HepG2 (cell line): ENCODE measurements around the gene CFL1. TPM values are rescaled to one million over a fixed set of nuclear protein-coding genes. Genes with fewer than 3 reads are reported as not detected.
A peak's percentile ranks its signal among the peaks of the same experiment; 100 is the strongest.

Experiments used
- ATF1 ChIP-seq: IDR thresholded peaks from 2 replicates; pipeline ENCODE4 v1.6.1; 2016; ENCODE audit warnings: mild to moderate bottlenecking, control low read depth
- FOXA1 ChIP-seq, 2 experiments: fragments of 450-650 bp in 1 of 2; sonication (generic) in 1 of 2; formaldehyde crosslinking in 1 of 2; IDR thresholded peaks; 2 replicates each; pipeline versions ENCODE4 v1.4.0 to v1.6.1; 2016 to 2020; ENCODE audit warnings: missing genetic modification reagents in 1 of 2
- FOXA3 ChIP-seq: IDR thresholded peaks from 2 replicates; pipeline ENCODE4 v1.6.1; 2016; ENCODE audit warnings: missing genetic modification reagents, missing compliant biosample characterization
- NFIB ChIP-seq: sonication (generic); formaldehyde crosslinking; IDR thresholded peaks from 2 replicates; pipeline ENCODE4 v1.9.0; 2021; ENCODE audit warnings: missing genetic modification reagents, mild to moderate bottlenecking, borderline replicate concordance
- NFIC ChIP-seq: IDR thresholded peaks from 2 replicates; pipeline ENCODE4 v1.6.1; 2012; ENCODE audit warnings: mild to moderate bottlenecking, low read length, inconsistent platforms
- NKX3-1 ChIP-seq: sonication (generic); formaldehyde crosslinking; IDR thresholded peaks from 2 replicates; pipeline ENCODE4 v1.5.0; 2020; ENCODE audit warnings: missing genetic modification reagents
- RBM22 ChIP-seq: fragments of 200-400 bp; formaldehyde crosslinking; optimal IDR thresholded peaks from 2 replicates; pipeline ENCODE3; 2017; ENCODE audit warnings: mild to moderate bottlenecking, low read length, moderate library complexity
- RFX3 ChIP-seq: IDR thresholded peaks from 2 replicates; pipeline ENCODE4 v1.6.1; 2016; ENCODE audit warnings: missing biosample characterization, missing genetic modification reagents
- SOX5 ChIP-seq: IDR thresholded peaks from 2 replicates; pipeline ENCODE4 v1.6.1; 2016; ENCODE audit warnings: borderline replicate concordance
- TAF1 ChIP-seq: sonication (generic); formaldehyde crosslinking; IDR thresholded peaks from 2 replicates; pipeline ENCODE4 v1.4.0; 2020; ENCODE audit warnings: missing genetic modification reagents
- TCF7L2 ChIP-seq: IDR thresholded peaks from 2 replicates; pipeline ENCODE4 v1.6.1; 2011; ENCODE audit warnings: mild to moderate bottlenecking, low read depth, low read length, moderate library complexity
- YY1 ChIP-seq: IDR thresholded peaks from 2 replicates; pipeline ENCODE4 v1.6.1; 2011; ENCODE audit warnings: low read length, low read depth, moderate library complexity, mild to moderate bottlenecking; ENCODE audit not compliant: insufficient read depth, insufficient replicate concordance
- ZBTB1 ChIP-seq: sonication (generic); formaldehyde crosslinking; IDR thresholded peaks from 2 replicates; pipeline ENCODE4 v1.4.0; 2020; ENCODE audit warnings: missing genetic modification reagents, borderline replicate concordance
- ZNF121 ChIP-seq: sonication (generic); formaldehyde crosslinking; IDR thresholded peaks from 2 replicates; pipeline ENCODE4 v1.5.0; 2020; ENCODE audit warnings: mild to moderate bottlenecking, missing genetic modification reagents
- ZNF709 ChIP-seq: sonication (generic); formaldehyde crosslinking; IDR thresholded peaks from 2 replicates; pipeline ENCODE4 v1.5.0; 2020; ENCODE audit warnings: mild to moderate bottlenecking, missing genetic modification reagents
- ZNF713 ChIP-seq: sonication (generic); formaldehyde crosslinking; IDR thresholded peaks from 2 replicates; pipeline ENCODE4 v1.4.0; 2020; ENCODE audit warnings: mild to moderate bottlenecking, missing genetic modification reagents
- ZNF75D ChIP-seq: sonication (generic); formaldehyde crosslinking; IDR thresholded peaks from 2 replicates; pipeline ENCODE4 v1.8.1; 2023; ENCODE audit warnings: missing genetic modification reagents, mild to moderate bottlenecking, borderline replicate concordance
- ZSCAN22 ChIP-seq: sonication (generic); formaldehyde crosslinking; IDR thresholded peaks from 2 replicates; pipeline ENCODE4 v1.4.0; 2020; ENCODE audit warnings: mild to moderate bottlenecking, missing genetic modification reagents
- polyA plus RNA-seq, 8 experiments: library from polyadenylated mRNA; depleted of rRNA in 3 of 8; stranded (reverse) in 7 of 8; unstranded in 1 of 8; fragments of >200 nt; fragmentation: Illumina TruSeq in 4 of 8; extraction: Trizol in 4 of 8; gene quantifications; 2 replicates each; pipeline versions ENCODE4 v1.2.1 to v1.2.3, GENCODE V29; 2011 to 2016; ENCODE audit warnings: low read depth in 4 of 8, missing spikeins in 1 of 8, mixed read lengths in 1 of 8; ENCODE audit not compliant: insufficient read depth in 1 of 8
- total RNA-seq, 5 experiments: library from RNA; depleted of rRNA; stranded (reverse); fragments of >200 nt; fragmentation: Illumina TruSeq; extraction: Trizol; gene quantifications; 2 replicates each; pipeline ENCODE4 v1.2.3, GENCODE V29; 2016; ENCODE audit warnings: low read depth in 1 of 5
- TF ChIP-seq, protein P1 (sequence below): IDR thresholded peaks from 2 replicates; pipeline ENCODE4 v1.6.1; 2016; ENCODE audit warnings: mild to moderate bottlenecking
- TF ChIP-seq, protein P2 (sequence below): sonication (generic); formaldehyde crosslinking; IDR thresholded peaks from 2 replicates; pipeline ENCODE4 v1.4.0; 2020; ENCODE audit warnings: missing genetic modification reagents
- TF ChIP-seq, protein P3 (sequence below): sonication (generic); formaldehyde crosslinking; conservative IDR thresholded peaks from 2 replicates; pipeline ENCODE4 v1.8.0; 2022; ENCODE audit warnings: mild to moderate bottlenecking, moderate library complexity, missing genetic modification reagents
- TF ChIP-seq, protein P4 (sequence below): sonication (generic); formaldehyde crosslinking; IDR thresholded peaks from 2 replicates; pipeline ENCODE4 v1.8.0; 2022; ENCODE audit warnings: low read depth, missing genetic modification reagents
- TF ChIP-seq, protein P5 (sequence below): sonication (generic); formaldehyde crosslinking; IDR thresholded peaks from 2 replicates; pipeline ENCODE4 v1.8.1; 2023; ENCODE audit warnings: missing genetic modification reagents, mild to moderate bottlenecking, borderline replicate concordance

The CFL1 gene
- total and polyA plus RNA-seq, 2 of the 13 experiments (the other 11 are each of a cell fraction or from before 2014, with no cell fraction given): 379 to 383 TPM

DNA sequence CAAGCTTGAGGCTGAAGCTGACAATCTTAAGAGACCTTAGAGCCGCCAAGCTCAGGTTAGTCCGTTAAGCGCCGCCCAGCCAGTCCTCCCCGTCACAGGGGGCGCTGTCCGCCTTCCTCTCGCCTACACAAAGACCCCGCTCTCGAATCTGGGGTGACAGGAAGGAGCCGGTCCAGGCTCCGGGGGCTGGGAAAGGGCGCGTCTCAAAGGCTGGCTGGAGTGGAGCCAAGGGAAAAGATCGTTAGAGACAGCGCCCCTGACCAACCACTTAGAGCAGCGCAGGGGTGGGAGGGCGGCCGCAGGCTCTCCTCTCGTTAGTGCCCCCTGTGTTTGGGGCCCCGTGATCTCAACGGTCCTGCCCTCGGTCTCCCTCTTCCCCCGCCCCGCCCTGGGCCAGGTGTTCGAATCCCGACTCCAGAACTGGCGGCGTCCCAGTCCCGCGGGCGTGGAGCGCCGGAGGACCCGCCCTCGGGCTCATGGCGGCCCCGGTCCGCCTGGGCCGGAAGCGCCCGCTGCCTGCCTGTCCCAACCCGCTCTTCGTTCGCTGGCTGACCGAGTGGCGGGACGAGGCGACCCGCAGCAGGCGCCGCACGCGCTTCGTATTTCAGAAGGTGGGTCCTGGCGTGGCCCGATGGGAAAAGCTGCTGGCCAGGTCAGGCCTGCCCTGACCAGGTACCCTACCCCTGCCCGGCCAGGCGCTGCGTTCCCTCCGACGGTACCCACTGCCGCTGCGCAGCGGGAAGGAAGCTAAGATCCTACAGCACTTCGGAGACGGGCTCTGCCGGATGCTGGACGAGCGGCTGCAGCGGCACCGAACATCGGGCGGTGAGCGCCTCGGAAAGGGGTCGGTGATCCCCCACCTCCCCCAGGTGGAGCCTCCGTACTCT is 2.5 kb upstream of the CFL1 start, which contains the start of gene MUS81 (continued):
- no peak for TF ChIP-seq ZNF713
- TF ChIP-seq NFIB: no peak
- TF ChIP-seq RFX3 (CRISPR knock-in tag): no peak
- no peak for TF ChIP-seq RBM22
- TF ChIP-seq ZNF75D (CRISPR knock-in tag): no peak
- TF ChIP-seq TAF1: peak; percentile 75
- TF ChIP-seq ATF1 (CRISPR knock-in tag): peak; percentile 66
- peak; percentile 31; the same call in 1 of the 2 replicates for TF ChIP-seq NFIC
- TF ChIP-seq NKX3-1 (CRISPR knock-in tag): peak; percentile 89
- TF ChIP-seq ZBTB1 (CRISPR knock-in tag): no peak
- no peak for TF ChIP-seq ZSCAN22 (CRISPR knock-in tag)
- TF ChIP-seq, protein P1, sequence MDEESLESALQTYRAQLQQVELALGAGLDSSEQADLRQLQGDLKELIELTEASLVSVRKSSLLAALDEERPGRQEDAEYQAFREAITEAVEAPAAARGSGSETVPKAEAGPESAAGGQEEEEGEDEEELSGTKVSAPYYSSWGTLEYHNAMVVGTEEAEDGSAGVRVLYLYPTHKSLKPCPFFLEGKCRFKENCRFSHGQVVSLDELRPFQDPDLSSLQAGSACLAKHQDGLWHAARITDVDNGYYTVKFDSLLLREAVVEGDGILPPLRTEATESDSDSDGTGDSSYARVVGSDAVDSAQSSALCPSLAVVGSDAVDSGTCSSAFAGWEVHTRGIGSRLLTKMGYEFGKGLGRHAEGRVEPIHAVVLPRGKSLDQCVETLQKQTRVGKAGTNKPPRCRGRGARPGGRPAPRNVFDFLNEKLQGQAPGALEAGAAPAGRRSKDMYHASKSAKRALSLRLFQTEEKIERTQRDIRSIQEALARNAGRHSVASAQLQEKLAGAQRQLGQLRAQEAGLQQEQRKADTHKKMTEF (CRISPR knock-in tag): peak; percentile 82
- TF ChIP-seq SOX5 (CRISPR knock-in tag): peak; percentile 60
- TF ChIP-seq FOXA1 (IDR thresholded peaks at IDR 0.05): no peak
- TF ChIP-seq FOXA1 (CRISPR knock-in tag; IDR thresholded peaks at IDR 0.05): peak; percentile 21; the same call in 1 of the 2 replicates
- TF ChIP-seq, protein P2, sequence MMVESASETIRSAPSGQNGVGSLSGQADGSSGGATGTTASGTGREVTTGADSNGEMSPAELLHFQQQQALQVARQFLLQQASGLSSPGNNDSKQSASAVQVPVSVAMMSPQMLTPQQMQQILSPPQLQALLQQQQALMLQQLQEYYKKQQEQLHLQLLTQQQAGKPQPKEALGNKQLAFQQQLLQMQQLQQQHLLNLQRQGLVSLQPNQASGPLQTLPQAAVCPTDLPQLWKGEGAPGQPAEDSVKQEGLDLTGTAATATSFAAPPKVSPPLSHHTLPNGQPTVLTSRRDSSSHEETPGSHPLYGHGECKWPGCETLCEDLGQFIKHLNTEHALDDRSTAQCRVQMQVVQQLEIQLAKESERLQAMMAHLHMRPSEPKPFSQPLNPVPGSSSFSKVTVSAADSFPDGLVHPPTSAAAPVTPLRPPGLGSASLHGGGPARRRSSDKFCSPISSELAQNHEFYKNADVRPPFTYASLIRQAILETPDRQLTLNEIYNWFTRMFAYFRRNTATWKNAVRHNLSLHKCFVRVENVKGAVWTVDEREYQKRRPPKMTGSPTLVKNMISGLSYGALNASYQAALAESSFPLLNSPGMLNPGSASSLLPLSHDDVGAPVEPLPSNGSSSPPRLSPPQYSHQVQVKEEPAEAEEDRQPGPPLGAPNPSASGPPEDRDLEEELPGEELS: peak; percentile 41; the same call in 1 of the 2 replicates
- TF ChIP-seq ZNF709 (CRISPR knock-in tag): peak; percentile 86
- TF ChIP-seq FOXA3 (CRISPR knock-in tag): peak; percentile 33
- TF ChIP-seq, protein P3, sequence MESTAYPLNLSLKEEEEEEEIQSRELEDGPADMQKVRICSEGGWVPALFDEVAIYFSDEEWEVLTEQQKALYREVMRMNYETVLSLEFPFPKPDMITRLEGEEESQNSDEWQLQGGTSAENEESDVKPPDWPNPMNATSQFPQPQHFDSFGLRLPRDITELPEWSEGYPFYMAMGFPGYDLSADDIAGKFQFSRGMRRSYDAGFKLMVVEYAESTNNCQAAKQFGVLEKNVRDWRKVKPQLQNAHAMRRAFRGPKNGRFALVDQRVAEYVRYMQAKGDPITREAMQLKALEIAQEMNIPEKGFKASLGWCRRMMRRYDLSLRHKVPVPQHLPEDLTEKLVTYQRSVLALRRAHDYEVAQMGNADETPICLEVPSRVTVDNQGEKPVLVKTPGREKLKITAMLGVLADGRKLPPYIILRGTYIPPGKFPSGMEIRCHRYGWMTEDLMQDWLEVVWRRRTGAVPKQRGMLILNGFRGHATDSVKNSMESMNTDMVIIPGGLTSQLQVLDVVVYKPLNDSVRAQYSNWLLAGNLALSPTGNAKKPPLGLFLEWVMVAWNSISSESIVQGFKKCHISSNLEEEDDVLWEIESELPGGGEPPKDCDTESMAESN (CRISPR knock-in tag): peak; percentile 41
- TF ChIP-seq, protein P4, sequence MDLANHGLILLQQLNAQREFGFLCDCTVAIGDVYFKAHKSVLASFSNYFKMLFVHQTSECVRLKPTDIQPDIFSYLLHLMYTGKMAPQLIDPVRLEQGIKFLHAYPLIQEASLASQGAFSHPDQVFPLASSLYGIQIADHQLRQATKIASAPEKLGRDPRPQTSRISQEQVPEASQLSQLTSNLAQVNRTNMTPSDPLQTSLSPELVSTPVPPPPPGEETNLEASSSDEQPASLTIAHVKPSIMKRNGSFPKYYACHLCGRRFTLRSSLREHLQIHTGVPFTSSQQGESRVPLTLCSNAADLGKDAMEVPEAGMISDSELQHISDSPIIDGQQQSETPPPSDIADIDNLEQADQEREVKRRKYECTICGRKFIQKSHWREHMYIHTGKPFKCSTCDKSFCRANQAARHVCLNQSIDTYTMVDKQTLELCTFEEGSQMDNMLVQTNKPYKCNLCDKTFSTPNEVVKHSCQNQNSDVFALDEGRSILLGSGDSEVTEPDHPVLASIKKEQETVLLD: peak; percentile 85
- TF ChIP-seq TCF7L2: no peak
- TF ChIP-seq YY1: peak; percentile 84
- peak; percentile 11; the same call in 1 of the 2 replicates for TF ChIP-seq ZNF121 (CRISPR knock-in tag)
- TF ChIP-seq, protein P5, sequence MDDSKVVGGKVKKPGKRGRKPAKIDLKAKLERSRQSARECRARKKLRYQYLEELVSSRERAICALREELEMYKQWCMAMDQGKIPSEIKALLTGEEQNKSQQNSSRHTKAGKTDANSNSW (CRISPR knock-in tag): no peak
